KMS-11 (cell line): ENCODE data around the gene OSBPL10.

Experiments
- H2AFZ ChIP-seq: fragments of 200-600 bp; sonication (generic); 2 replicates; pipeline ENCODE4 v1.6.1; 2016; ENCODE audit warnings: antibody characterized with exemption, mixed run types, low read depth
- H3K27ac ChIP-seq: fragments of 200-600 bp; sonication (generic); 2 replicates; pipeline ENCODE4 v1.6.1; 2016; ENCODE audit warnings: mild to moderate bottlenecking, mixed run types
- H3K27me3 ChIP-seq: fragments of 200-600 bp; sonication (generic); 2 replicates; pipeline ENCODE4 v1.6.1; 2017; ENCODE audit warnings: mild to moderate bottlenecking, low read depth, mixed run types, moderate library complexity; ENCODE audit not compliant: insufficient read depth
- H3K36me3 ChIP-seq: fragments of 200-600 bp; sonication (generic); 2 replicates; pipeline ENCODE4 v1.6.1; 2017; ENCODE audit warnings: mild to moderate bottlenecking, mixed run types; ENCODE audit not compliant: insufficient read depth
- H3K4me1 ChIP-seq: fragments of 200-600 bp; sonication (generic); 2 replicates; pipeline ENCODE4 v1.6.1; 2016; ENCODE audit warnings: mild to moderate bottlenecking, low read depth, mixed run types; ENCODE audit not compliant: poor library complexity, severe bottlenecking
- H3K4me2 ChIP-seq: fragments of 200-600 bp; sonication (generic); 2 replicates; pipeline ENCODE4 v1.7.0; 2016; ENCODE audit warnings: mild to moderate bottlenecking, mixed run types
- H3K4me3 ChIP-seq: fragments of 200-600 bp; sonication (generic); IDR thresholded peaks from 2 replicates; pipeline ENCODE4 v1.6.1; 2017; ENCODE audit warnings: low read depth, low read length, mixed read lengths; ENCODE audit not compliant: insufficient read depth
- H3K79me2 ChIP-seq: fragments of 200-600 bp; sonication (generic); 2 replicates; pipeline ENCODE4 v1.6.1; 2016; ENCODE audit warnings: low read depth, mixed run types; ENCODE audit not compliant: insufficient read depth
- H3K9ac ChIP-seq: fragments of 200-600 bp; sonication (generic); 2 replicates; pipeline ENCODE4 v1.6.1; 2016; ENCODE audit warnings: mild to moderate bottlenecking, mixed run types
- H4K20me1 ChIP-seq: fragments of 200-600 bp; sonication (generic); 2 replicates; pipeline ENCODE4 v1.6.1; 2016; ENCODE audit warnings: mild to moderate bottlenecking, mixed run types; ENCODE audit not compliant: insufficient read depth
- TF ChIP-seq, protein P1 (sequence below): fragments of 200-600 bp; sonication (generic); conservative IDR thresholded peaks from 2 replicates; pipeline ENCODE4 v1.6.1; 2017; ENCODE audit warnings: low read depth, mild to moderate bottlenecking, antibody characterized with exemption, low read length, moderate library complexity, mixed read lengths

OSBPL10 gene

DNA sequence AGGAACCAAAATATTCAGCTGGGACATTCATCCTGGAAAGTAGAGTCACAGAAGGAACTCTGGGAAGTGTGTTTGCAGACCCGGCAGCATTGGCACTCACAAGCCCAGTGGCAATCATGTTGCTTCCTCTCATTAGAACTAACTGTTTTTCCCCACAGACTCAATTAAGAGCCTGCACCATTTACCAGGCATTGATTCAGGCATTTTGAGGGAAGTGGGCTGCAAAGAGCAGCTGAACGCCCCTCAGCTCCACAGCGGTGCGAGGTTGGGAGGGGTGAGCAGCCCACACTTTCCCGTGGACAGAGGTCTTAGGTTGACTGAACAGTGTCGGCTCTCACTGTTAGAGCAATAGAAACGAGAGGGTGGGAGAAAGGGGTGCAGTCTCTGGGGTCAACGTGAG is 304.5 kb downstream of the OSBPL10 start:
- Histone ChIP-seq H2AFZ (no peak overlapping the region), H3K27me3 (no peaks in the 10 kb centered on the region), H3K79me2 (no peaks in the 10 kb centered on the region), H3K4me3 (no peak overlapping the region), H4K20me1 (no peaks in the 10 kb centered on the region), H3K27ac (no peak overlapping the region), H3K4me2 (no peak overlapping the region), H3K9ac (no peak overlapping the region), H3K36me3 (no peaks in the 10 kb centered on the region), H3K4me1 (no peaks in the 10 kb centered on the region)
- TF ChIP-seq, protein P1, sequence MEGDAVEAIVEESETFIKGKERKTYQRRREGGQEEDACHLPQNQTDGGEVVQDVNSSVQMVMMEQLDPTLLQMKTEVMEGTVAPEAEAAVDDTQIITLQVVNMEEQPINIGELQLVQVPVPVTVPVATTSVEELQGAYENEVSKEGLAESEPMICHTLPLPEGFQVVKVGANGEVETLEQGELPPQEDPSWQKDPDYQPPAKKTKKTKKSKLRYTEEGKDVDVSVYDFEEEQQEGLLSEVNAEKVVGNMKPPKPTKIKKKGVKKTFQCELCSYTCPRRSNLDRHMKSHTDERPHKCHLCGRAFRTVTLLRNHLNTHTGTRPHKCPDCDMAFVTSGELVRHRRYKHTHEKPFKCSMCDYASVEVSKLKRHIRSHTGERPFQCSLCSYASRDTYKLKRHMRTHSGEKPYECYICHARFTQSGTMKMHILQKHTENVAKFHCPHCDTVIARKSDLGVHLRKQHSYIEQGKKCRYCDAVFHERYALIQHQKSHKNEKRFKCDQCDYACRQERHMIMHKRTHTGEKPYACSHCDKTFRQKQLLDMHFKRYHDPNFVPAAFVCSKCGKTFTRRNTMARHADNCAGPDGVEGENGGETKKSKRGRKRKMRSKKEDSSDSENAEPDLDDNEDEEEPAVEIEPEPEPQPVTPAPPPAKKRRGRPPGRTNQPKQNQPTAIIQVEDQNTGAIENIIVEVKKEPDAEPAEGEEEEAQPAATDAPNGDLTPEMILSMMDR, result no peak

DNA sequence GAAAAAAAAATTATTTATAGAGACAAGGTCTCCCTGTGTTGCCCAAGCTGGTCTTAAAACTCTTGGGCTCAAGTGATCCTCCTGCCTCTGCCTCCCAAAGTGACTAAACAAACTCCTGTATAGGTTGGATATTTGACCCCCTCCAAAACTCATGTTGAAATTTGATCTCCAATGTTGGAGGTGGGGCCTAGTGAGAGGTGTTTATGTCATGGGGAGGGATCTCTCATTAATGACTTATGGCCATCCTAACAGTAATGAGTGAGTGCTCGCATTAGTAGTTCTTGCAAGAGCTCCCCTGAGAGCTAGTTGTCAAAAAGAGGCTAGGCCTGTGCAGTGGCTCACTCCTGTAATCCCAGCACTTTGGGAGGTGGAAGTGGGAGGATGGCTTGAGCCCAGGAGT is 307.1 kb downstream of the OSBPL10 start:
- no peak overlapping the region for H3K4me3 ChIP-seq
- H3K4me1 ChIP-seq, result no peaks in the 10 kb centered on the region
- no peak overlapping the region for H3K9ac ChIP-seq
- H3K27ac ChIP-seq, result no peak overlapping the region
- no peak overlapping the region for H2AFZ ChIP-seq
- no peaks in the 10 kb centered on the region for H3K27me3 ChIP-seq
- TF ChIP-seq, protein P1, result no peak
- no peaks in the 10 kb centered on the region for H3K36me3 ChIP-seq
- H3K79me2 ChIP-seq, result no peaks in the 10 kb centered on the region
- no peak overlapping the region for H3K4me2 ChIP-seq
- no peaks in the 10 kb centered on the region for H4K20me1 ChIP-seq

DNA sequence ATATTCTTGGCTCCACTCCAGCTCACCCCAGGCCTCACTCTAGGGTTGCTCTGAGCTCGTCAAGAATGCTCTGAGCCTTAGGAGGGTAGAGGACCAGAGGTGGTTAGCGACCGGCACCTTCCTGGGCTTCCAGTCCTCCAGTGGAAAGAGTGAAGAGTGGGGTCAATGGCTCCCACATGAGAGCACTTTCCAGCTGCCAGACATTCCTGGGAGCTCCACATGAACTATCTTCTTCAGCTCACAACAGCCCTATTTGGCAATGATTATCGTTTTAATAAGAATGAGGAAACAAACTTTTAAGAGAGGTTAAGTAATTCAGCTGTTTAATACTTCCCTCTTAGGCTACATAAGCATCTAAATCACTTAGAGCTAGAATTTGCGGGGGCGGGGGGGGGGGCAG is 309.1 kb downstream of the OSBPL10 start:
- Histone ChIP-seq H3K4me3 (no peak overlapping the region), H3K4me1 (no peaks in the 10 kb centered on the region), H3K79me2 (no peaks in the 10 kb centered on the region), H3K27me3 (no peaks in the 10 kb centered on the region), H3K36me3 (no peaks in the 10 kb centered on the region), H4K20me1 (no peaks in the 10 kb centered on the region), H3K27ac (no peak overlapping the region), H2AFZ (no peak overlapping the region), H3K4me2 (no peak overlapping the region), H3K9ac (no peak overlapping the region)
- TF ChIP-seq, protein P1, result no peak

DNA sequence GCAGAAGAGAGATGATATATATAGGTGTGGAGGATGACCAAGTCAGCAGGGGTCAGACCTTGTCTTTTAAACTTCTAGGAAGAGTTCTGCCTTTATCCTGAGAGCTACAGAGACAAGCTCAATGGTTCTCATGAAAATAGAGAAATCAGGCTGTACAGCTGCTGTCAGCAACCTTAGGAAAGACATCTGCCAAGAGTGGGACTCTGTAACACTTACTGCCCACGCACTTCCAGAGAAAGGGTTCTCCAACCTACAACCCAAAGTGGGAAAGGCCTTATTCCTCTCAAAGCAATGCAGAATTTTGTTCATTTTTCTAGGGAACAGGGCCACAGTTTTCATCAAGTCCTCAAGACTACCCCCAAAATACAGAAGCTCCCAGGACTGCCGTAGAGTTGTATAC is 309.6 kb downstream of the OSBPL10 start:
- no peak overlapping the region for H2AFZ ChIP-seq
- no peaks in the 10 kb centered on the region for H3K79me2 ChIP-seq
- no peaks in the 10 kb centered on the region for H4K20me1 ChIP-seq

More for the DNA sequence above, 309.6 kb downstream of the OSBPL10 start:
- Histone ChIP-seq H3K36me3 (no peaks in the 10 kb centered on the region), H3K9ac (no peak overlapping the region), H3K4me2 (no peak overlapping the region), H3K4me3 (no peak overlapping the region), H3K27me3 (no peaks in the 10 kb centered on the region), H3K4me1 (no peaks in the 10 kb centered on the region), H3K27ac (no peak overlapping the region)
- TF ChIP-seq, protein P1, result no peak
